Measurements from ENCODE around the gene SLC10A6. TPM values are rescaled to one million over a fixed set of nuclear protein-coding genes. Genes with fewer than 3 reads are reported as not detected.

The SLC10A6 gene
- total RNA-seq, 1 donor from 2014 or later: 0.13 TPM

DNA sequence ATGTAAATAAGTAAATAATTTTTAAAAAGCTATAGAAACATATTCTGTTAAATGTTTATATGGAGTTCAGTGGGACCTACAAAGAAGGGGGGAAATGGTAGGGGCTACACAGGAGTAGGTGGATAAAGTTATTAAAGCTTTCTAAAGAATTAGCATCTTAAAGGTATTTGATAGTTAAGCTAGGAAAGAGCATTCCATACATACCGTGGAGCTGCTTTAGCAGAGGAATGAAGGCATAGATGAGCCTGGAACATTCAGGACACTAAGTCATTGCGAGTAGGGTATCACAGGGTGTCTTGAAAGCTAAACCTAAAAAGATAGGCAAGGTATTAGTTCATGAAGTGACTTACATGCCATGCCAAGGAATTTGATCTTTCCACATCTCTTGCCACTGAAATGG lies 60.4 kb downstream of the SLC10A6 start:
- no peak for DNase-seq (ENCODE audit: low read depth, low spot score)

DNA sequence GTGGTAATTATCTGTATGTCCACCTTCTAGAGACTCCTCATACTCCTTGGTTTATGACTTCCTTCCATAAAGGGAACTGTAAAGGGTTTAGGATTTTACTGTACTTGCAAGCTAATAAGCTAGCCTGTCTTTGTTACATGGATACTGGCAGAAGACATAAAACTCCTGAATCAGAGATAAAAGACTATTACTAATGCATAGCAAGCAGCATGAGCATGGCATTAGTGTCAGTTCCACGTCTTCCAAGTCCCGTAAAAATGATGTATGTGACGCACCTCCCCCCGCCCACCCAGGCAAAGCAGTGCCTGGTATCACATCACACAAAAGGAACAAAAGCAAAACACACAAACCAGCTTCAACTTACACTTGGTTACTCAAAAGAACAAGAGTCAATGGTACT lies 71.0 kb downstream of the SLC10A6 start:
- no peak for DNase-seq (ENCODE audit: low read depth, low spot score)

DNA sequence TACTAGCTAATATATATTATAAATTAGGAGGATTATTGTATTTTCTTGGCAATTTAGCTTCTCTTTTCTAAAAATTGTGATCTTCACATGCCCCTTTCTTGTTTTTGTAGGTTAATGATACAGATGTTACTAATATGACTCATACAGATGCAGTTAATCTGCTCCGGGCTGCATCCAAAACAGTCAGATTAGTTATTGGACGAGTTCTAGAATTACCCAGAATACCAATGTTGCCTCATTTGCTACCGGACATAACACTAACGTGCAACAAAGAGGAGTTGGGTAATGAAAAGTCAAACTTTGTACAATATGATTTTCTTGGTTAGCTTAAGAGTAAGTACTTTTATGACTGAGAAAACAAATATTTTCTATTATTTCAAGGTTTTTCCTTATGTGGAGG lies 74.1 kb downstream of the SLC10A6 start:
- no peak for DNase-seq (ENCODE audit: low read depth, low spot score)

Other genes starting within 250 kb of the SLC10A6 start
- 0.40 and 0.88 TPM in 2 replicates for gene C4orf36, start 43.0 kb upstream of the SLC10A6 start, total RNA-seq
- gene AFF1, start 85.6 kb upstream of the SLC10A6 start, total RNA-seq: 18.8 and 34.0 TPM in 2 replicates

Measured in pulmonary artery endothelial cell (primary cell).